Globus pallidus (tissue), 1 donor: ENCODE data around the gene SENP5.
"Not testable (repeated sequence)": the region's sequence is repeated elsewhere in the genome, so short reads cannot be mapped to it uniquely, and the experiment has no call there.

Source experiments
- DNase-seq: peaks from one replicate; pipeline ENCODE4 v3.0.0-alpha.2; 2015; ENCODE audit warnings: low spot score

Gene SENP5

GRCh38 chr3:196867507-196868296 lies at the start of gene SENP5:
Gene SENP5, plus strand, starts transcription at chr3:196867920. Its CDS starts 17,262 bp downstream, at chr3:196885182.
- DNase-seq, result peak; percentile 90

GRCh38 chr3:196821806-196822355 lies 45.8 kb upstream of the SENP5 start:
- DNase-seq, result no peak

GRCh38 chr3:196829651-196830050 lies 38.1 kb upstream of the SENP5 start:
- DNase-seq, result not testable (repeated sequence)

- no peak for DNase-seq
Observed at GRCh38 chr3:196835086-196835485, 32.6 kb upstream of the SENP5 start.

GRCh38 chr3:196836626-196837025 lies 31.1 kb upstream of the SENP5 start:
- not testable (repeated sequence) for DNase-seq

GRCh38 chr3:196837819-196838420 lies 29.8 kb upstream of the SENP5 start:
- DNase-seq, result peak; percentile 37

- DNase-seq, result not testable (repeated sequence)
Observed at GRCh38 chr3:196839351-196839750, 28.4 kb upstream of the SENP5 start.

- DNase-seq, result no peak
Observed at GRCh38 chr3:196842567-196843434, 24.9 kb upstream of the SENP5 start.

GRCh38 chr3:196843435-196844110 lies 24.1 kb upstream of the SENP5 start:
- DNase-seq, result no peak

- not testable (repeated sequence) for DNase-seq
Observed at GRCh38 chr3:196844235-196845219, 23.2 kb upstream of the SENP5 start.

- not testable (repeated sequence) for DNase-seq
Observed at GRCh38 chr3:196848375-196848774, 19.3 kb upstream of the SENP5 start.

GRCh38 chr3:196849180-196849741 lies 18.5 kb upstream of the SENP5 start:
- DNase-seq, result no peak

GRCh38 chr3:196863000-196863399 lies 4.7 kb upstream of the SENP5 start:
- DNase-seq, result not testable (repeated sequence)

- no peak for DNase-seq
Observed at GRCh38 chr3:196867155-196867506, 589 bp upstream of the SENP5 start.

GRCh38 chr3:196868297-196868661 lies 559 bp downstream of the SENP5 start:
- DNase-seq, result no peak

- DNase-seq, result no peak
Observed at GRCh38 chr3:196872316-196872715, 4.6 kb downstream of the SENP5 start.

GRCh38 chr3:196874511-196875094 lies 6.9 kb downstream of the SENP5 start:
- not testable (repeated sequence) for DNase-seq

- no peak for DNase-seq
Observed at GRCh38 chr3:196875258-196875657, 7.5 kb downstream of the SENP5 start.

- no peak for DNase-seq
Observed at GRCh38 chr3:196883361-196883760, 15.6 kb downstream of the SENP5 start.

- DNase-seq, result no peak
Observed at GRCh38 chr3:196886144-196886543, 18.4 kb downstream of the SENP5 start.
